GM23338 (cell line): ENCODE data around the gene AIF1L. TPM values are rescaled to one million over a fixed set of nuclear protein-coding genes. Genes with fewer than 3 reads are reported as not detected.

Experiments
- EZH2 ChIP-seq: fragments of 200-600 bp; sonication (generic); IDR thresholded peaks from one replicate; pipeline ENCODE4 v1.8.0; 2017; ENCODE audit warnings: antibody characterized with exemption, mild to moderate bottlenecking, low read depth; ENCODE audit not compliant: unreplicated experiment
- JUNB ChIP-seq: IDR thresholded peaks from one replicate; pipeline ENCODE4 v1.6.1; 2016; ENCODE audit warnings: antibody characterized with exemption; ENCODE audit not compliant: unreplicated experiment
- POLR2AphosphoS5 ChIP-seq: IDR thresholded peaks from 2 replicates; pipeline ENCODE4 v1.6.1; 2016; ENCODE audit warnings: antibody characterized with exemption, low read depth
- STAT1 ChIP-seq: IDR thresholded peaks from one replicate; pipeline ENCODE4 v1.6.1; 2016; ENCODE audit warnings: antibody characterized with exemption; ENCODE audit not compliant: unreplicated experiment
- ZNF114 ChIP-seq: fragments of 250-450 bp; sonication (Bioruptor Pico); IDR thresholded peaks from 2 replicates; pipeline ENCODE4 v1.5.0; 2020; ENCODE audit warnings: mild to moderate bottlenecking, moderate library complexity
- ZNF331 ChIP-seq: fragments of 250-450 bp; sonication (Bioruptor Pico); IDR thresholded peaks from 2 replicates; pipeline ENCODE4 v1.5.0; 2020; ENCODE audit warnings: low read depth, mild to moderate bottlenecking, moderate library complexity
- ZNF462 ChIP-seq: fragments of 250-450 bp; sonication (Bioruptor Pico); IDR thresholded peaks from 2 replicates; pipeline ENCODE4 v1.5.0; 2020; ENCODE audit warnings: mild to moderate bottlenecking, moderate library complexity
- polyA plus RNA-seq: library from polyadenylated mRNA; unstranded; fragments of >200 nt; fragmentation: Nextera tagmentation; extraction: Ambion mirVana; gene quantifications from 2 replicates; pipeline ENCODE4 v1.2.1, GENCODE V29; 2016
- total RNA-seq: library from RNA; depleted of rRNA; stranded (reverse); fragments of >200 nt; shearing (Covaris generic); gene quantifications from 2 replicates; pipeline ENCODE4 v1.2.3, GENCODE V29; 2014
- TF ChIP-seq, protein P1 (sequence below): IDR thresholded peaks from 2 replicates; pipeline ENCODE4 v1.6.1; 2016; ENCODE audit warnings: antibody characterized with exemption
- TF ChIP-seq, protein P2 (sequence below), 2 experiments: fragments of 200-600 bp in 1 of 2; sonication (generic) in 1 of 2; conservative IDR thresholded peaks; 2 replicates each; pipeline versions ENCODE4 v1.5.1 to v1.6.1; 2016 to 2017; ENCODE audit warnings: antibody characterized with exemption in 2 of 2, low read depth in 2 of 2, mild to moderate bottlenecking in 2 of 2, moderate library complexity in 1 of 2

The AIF1L gene
- total and polyA plus RNA-seq, 2 experiments from 2014 or later: 76.4 to 87.8 TPM

DNA sequence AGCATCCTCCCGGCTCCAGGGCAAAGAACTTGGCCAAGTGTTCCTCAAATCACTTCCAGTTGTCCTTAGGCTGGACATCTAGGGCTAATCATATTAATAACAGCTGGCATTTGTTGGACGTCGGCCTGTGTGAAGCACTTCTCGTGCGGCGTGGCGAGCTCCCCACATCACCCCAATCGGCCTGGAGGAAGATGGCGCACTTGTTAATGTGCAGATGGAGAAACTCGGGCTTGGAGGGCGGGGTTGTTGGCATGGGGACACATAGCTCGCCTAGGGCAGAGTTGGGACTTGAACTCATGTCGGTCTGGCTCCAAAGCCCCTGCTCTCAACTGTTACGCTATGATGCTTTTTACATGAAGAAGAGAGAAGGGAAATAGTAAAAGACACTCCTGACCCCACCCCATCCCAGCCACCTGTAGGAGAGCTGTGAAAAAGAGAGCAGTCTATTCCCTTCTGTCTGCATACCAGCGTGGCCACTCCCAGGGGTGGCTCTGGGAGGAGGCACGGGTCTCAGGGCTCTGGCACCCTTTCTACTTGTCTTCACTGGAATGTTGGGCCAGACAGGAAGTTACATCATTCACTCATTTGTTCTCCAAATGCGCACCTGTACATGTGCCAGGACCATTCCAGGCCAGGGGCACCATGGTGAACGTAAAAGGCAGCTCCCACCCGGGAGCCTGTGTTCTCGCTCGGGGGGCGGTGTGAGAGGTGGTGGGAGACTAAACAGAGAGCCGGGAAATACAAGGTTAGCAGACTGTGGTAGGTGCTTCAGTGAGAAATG, 16.2 kb downstream of the AIF1L start (continued):
- no peak for TF ChIP-seq ZNF462 (CRISPR knock-in tag)
- TF ChIP-seq, protein P1, sequence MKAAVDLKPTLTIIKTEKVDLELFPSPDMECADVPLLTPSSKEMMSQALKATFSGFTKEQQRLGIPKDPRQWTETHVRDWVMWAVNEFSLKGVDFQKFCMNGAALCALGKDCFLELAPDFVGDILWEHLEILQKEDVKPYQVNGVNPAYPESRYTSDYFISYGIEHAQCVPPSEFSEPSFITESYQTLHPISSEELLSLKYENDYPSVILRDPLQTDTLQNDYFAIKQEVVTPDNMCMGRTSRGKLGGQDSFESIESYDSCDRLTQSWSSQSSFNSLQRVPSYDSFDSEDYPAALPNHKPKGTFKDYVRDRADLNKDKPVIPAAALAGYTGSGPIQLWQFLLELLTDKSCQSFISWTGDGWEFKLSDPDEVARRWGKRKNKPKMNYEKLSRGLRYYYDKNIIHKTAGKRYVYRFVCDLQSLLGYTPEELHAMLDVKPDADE: no peak
- TF ChIP-seq, protein P2, sequence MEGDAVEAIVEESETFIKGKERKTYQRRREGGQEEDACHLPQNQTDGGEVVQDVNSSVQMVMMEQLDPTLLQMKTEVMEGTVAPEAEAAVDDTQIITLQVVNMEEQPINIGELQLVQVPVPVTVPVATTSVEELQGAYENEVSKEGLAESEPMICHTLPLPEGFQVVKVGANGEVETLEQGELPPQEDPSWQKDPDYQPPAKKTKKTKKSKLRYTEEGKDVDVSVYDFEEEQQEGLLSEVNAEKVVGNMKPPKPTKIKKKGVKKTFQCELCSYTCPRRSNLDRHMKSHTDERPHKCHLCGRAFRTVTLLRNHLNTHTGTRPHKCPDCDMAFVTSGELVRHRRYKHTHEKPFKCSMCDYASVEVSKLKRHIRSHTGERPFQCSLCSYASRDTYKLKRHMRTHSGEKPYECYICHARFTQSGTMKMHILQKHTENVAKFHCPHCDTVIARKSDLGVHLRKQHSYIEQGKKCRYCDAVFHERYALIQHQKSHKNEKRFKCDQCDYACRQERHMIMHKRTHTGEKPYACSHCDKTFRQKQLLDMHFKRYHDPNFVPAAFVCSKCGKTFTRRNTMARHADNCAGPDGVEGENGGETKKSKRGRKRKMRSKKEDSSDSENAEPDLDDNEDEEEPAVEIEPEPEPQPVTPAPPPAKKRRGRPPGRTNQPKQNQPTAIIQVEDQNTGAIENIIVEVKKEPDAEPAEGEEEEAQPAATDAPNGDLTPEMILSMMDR (conservative IDR thresholded peaks at IDR 0.05; ENCODE audit: low read depth in 2 of 2): no peak
- no peak for TF ChIP-seq POLR2AphosphoS5
- TF ChIP-seq EZH2: no peak
- no peak for TF ChIP-seq ZNF331 (CRISPR knock-in tag)
- TF ChIP-seq STAT1: no peak
- TF ChIP-seq ZNF114 (CRISPR knock-in tag): no peak
- TF ChIP-seq JUNB: no peak
